ENCODE data around the gene CNN2. TPM values are rescaled to one million over a fixed set of nuclear protein-coding genes. Genes with fewer than 3 reads are reported as not detected.

Gene CNN2
- total RNA-seq, 1 experiment from 2014 or later = 194 TPM

GRCh38 chr19:1058112-1058511 is 31.7 kb downstream of the CNN2 start:
- H3K4me1 ChIP-seq = no peaks in the 10 kb centered on the region
- no peaks in the 10 kb centered on the region for H3K9me3 ChIP-seq
- H3K4me1 Mint-ChIP-seq (ENCODE audit: low read depth, unreplicated experiment) = no peaks in the 10 kb centered on the region
- TF ChIP-seq CTCF (IDR thresholded peaks at IDR 0.05; ENCODE audit: insufficient read depth in 1 of 2, low read depth in 1 of 2, low read length in 1 of 2, severe bottlenecking in 1 of 2, unreplicated experiment in 1 of 2) = no peak
- no TSS peak for BruUV-seq (replicated peaks)
- H3K4me3 Mint-ChIP-seq (ENCODE audit: unreplicated experiment) = no peak overlapping the region
- peaks cover 15% of the 10 kb centered on the region for H3K36me3 Mint-ChIP-seq (ENCODE audit: insufficient read depth, unreplicated experiment)
- CTCF ChIA-PET = no interaction called here
- H3K27me3 Mint-ChIP-seq (ENCODE audit: insufficient read depth, unreplicated experiment) = no peaks in the 10 kb centered on the region
- H3K4me3 ChIP-seq (ENCODE audit: low read depth, low read length) = no peak overlapping the region
- POLR2A ChIA-PET = no interaction called here
- no peak for DNase-seq
- H3K27ac Mint-ChIP-seq (ENCODE audit: unreplicated experiment) = no peak overlapping the region
- no peaks in the 10 kb centered on the region for H3K9me3 Mint-ChIP-seq (ENCODE audit: unreplicated experiment)
- H3K27me3 ChIP-seq (replicated peaks; ENCODE audit: control insufficient read depth, insufficient read depth, low read length) = no peaks in the 10 kb centered on the region
- no peaks in the 10 kb centered on the region for H3K36me3 ChIP-seq (ENCODE audit: control insufficient read depth, insufficient read depth, low read length)
- intact Hi-C loops (cut with micrococcal nuclease; ENCODE audit: unreplicated experiment) = no loop called here

- H3K4me3 Mint-ChIP-seq (ENCODE audit: unreplicated experiment) = no peak overlapping the region
- no peaks in the 10 kb centered on the region for H3K4me1 Mint-ChIP-seq (ENCODE audit: low read depth, unreplicated experiment)
- intact Hi-C loops (cut with micrococcal nuclease; ENCODE audit: unreplicated experiment) = no loop called here
- CTCF ChIA-PET = no interaction called here
- H3K27me3 ChIP-seq (replicated peaks; ENCODE audit: control insufficient read depth, insufficient read depth, low read length) = no peaks in the 10 kb centered on the region
- no peak for TF ChIP-seq CTCF (IDR thresholded peaks at IDR 0.05; ENCODE audit: insufficient read depth in 1 of 2, low read depth in 1 of 2, low read length in 1 of 2, severe bottlenecking in 1 of 2, unreplicated experiment in 1 of 2)
- H3K9me3 Mint-ChIP-seq (ENCODE audit: unreplicated experiment) = no peaks in the 10 kb centered on the region
- no peaks in the 10 kb centered on the region for H3K36me3 ChIP-seq (ENCODE audit: control insufficient read depth, insufficient read depth, low read length)
- DNase-seq = no peak
- H3K36me3 Mint-ChIP-seq (ENCODE audit: insufficient read depth, unreplicated experiment) = peaks cover 34% of the 10 kb centered on the region
- POLR2A ChIA-PET = no interaction called here
- H3K4me3 ChIP-seq (ENCODE audit: low read depth, low read length) = no peak overlapping the region
- peaks cover 4% of the 10 kb centered on the region for H3K4me1 ChIP-seq
- H3K27me3 Mint-ChIP-seq (ENCODE audit: insufficient read depth, unreplicated experiment) = no peaks in the 10 kb centered on the region
- no TSS peak for BruUV-seq (replicated peaks)
- H3K9me3 ChIP-seq = no peaks in the 10 kb centered on the region
- H3K27ac Mint-ChIP-seq (ENCODE audit: unreplicated experiment) = no peak overlapping the region
Observed at GRCh38 chr19:1060689-1061088, 34.3 kb downstream of the CNN2 start.

GRCh38 chr19:1061987-1062386 is 35.6 kb downstream of the CNN2 start:
- Mint-ChIP-seq H3K27me3 (ENCODE audit: insufficient read depth, unreplicated experiment) (no peaks in the 10 kb centered on the region), H3K36me3 (ENCODE audit: insufficient read depth, unreplicated experiment) (peaks cover 43% of the 10 kb centered on the region), H3K4me1 (ENCODE audit: low read depth, unreplicated experiment) (no peaks in the 10 kb centered on the region), H3K9me3 (ENCODE audit: unreplicated experiment) (no peaks in the 10 kb centered on the region), H3K27ac (ENCODE audit: unreplicated experiment) (no peak overlapping the region), H3K4me3 (ENCODE audit: unreplicated experiment) (no peak overlapping the region)
- no peak for DNase-seq
- CTCF ChIA-PET = interaction anchor here (0.5 kb wide), 1 partner anchor 60 kb away, joined by 3 read pairs; no protein-coding TSS in a partner anchor
- Histone ChIP-seq H3K9me3 (no peaks in the 10 kb centered on the region), H3K4me3 (ENCODE audit: low read depth, low read length) (no peak overlapping the region), H3K27me3 (replicated peaks; ENCODE audit: control insufficient read depth, insufficient read depth, low read length) (no peaks in the 10 kb centered on the region), H3K4me1 (peaks cover 11% of the 10 kb centered on the region), H3K36me3 (ENCODE audit: control insufficient read depth, insufficient read depth, low read length) (no peaks in the 10 kb centered on the region)
- POLR2A ChIA-PET = no interaction called here
- intact Hi-C loops (cut with micrococcal nuclease; ENCODE audit: unreplicated experiment) = no loop called here
- BruUV-seq (replicated peaks) = no TSS peak
- TF ChIP-seq CTCF (IDR thresholded peaks at IDR 0.05; ENCODE audit: insufficient read depth in 1 of 2, low read depth in 1 of 2, low read length in 1 of 2, severe bottlenecking in 1 of 2, unreplicated experiment in 1 of 2) = no peak
